HG02759 (cell line): Measurements from ENCODE around the gene ACKR2.
"Not testable (repeated sequence)": the region's sequence is repeated elsewhere in the genome, so short reads cannot be mapped to it uniquely, and the experiment has no call there.

Experiments used
- ATAC-seq: cut with Tn5 transposase; IDR thresholded peaks from one replicate; pipeline ENCODE4 v1.9.1; 2021; ENCODE audit warnings: mild to moderate bottlenecking, moderate library complexity; ENCODE audit not compliant: unreplicated experiment

Gene ACKR2

GRCh38 chr3:42855219-42855546 is 45.9 kb downstream of the ACKR2 start:
- no peak for ATAC-seq

- no peak for ATAC-seq
These were observed 46.5 kb downstream of the ACKR2 start for GRCh38 chr3:42855547-42856380.

DNA sequence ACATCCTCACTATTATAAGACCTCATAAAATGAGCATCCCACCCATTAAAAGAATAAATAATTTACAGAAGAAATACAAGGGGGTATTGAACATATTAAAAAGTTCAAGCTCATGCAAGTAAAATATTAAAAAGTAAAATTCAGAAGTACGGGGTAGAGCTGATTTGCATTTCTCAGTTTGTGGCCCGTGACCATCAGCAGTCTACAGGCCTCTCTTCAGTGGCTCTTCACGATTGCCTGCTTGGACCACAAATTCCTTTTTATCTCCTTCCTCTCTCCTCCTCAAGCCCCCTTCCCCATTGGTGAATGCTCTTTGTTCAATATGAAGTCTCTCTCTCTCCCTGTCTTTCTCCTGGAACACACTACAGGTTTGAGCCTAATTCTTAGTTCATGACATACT is 47.3 kb downstream of the ACKR2 start:
- ATAC-seq = no peak

DNA sequence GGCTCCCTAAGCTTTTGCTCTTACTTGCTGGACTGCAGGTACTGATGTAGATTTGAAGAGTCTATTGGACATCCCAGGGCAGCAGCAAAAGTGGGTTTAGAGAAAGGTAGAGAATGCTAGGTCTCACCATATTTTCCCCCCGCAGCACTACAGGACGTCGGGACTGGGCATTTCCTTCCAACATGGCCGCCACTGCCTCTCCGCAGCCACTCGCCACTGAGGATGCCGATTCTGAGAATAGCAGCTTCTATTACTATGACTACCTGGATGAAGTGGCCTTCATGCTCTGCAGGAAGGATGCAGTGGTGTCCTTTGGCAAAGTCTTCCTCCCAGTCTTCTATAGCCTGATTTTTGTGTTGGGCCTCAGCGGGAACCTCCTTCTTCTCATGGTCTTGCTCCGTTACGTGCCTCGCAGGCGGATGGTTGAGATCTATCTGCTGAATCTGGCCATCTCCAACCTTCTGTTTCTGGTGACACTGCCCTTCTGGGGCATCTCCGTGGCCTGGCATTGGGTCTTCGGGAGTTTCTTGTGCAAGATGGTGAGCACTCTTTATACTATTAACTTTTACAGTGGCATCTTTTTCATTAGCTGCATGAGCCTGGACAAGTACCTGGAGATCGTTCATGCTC is 55.2 kb downstream of the ACKR2 start:
- no peak for ATAC-seq

DNA sequence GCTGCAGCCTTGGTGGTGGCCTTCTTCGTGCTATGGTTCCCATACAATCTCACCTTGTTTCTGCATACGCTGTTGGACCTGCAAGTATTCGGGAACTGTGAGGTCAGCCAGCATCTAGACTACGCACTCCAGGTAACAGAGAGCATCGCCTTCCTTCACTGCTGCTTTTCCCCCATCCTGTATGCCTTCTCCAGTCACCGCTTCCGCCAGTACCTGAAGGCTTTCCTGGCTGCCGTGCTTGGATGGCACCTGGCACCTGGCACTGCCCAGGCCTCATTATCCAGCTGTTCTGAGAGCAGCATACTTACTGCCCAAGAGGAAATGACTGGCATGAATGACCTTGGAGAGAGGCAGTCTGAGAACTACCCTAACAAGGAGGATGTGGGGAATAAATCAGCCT is 56.0 kb downstream of the ACKR2 start:
- ATAC-seq = no peak

GRCh38 chr3:42867138-42867537 is 57.9 kb downstream of the ACKR2 start:
- ATAC-seq = no peak

DNA sequence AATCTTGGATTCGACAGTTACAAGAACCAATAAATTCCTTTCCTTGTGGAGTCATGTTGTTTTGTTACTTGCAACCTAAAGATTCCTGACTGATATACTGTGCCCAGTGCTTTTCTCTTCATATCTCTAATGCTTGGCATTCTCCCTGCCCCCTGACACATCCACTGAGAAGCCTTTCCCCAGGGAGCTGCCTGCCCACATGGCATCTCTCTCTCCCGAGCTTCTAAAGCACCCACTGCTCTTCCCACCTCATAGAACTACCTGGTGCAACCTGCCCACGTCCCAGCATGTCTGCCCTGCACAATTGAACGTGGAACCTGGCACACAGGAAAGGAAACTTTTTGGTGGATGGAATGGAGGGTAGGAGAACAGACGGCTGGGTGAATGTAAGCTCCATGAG is 59.6 kb downstream of the ACKR2 start:
- no peak for ATAC-seq

- ATAC-seq = no peak
These were observed 62.4 kb downstream of the ACKR2 start for GRCh38 chr3:42871592-42872196.

- no peak for ATAC-seq
These were observed 63.5 kb downstream of the ACKR2 start for GRCh38 chr3:42872718-42873117.

DNA sequence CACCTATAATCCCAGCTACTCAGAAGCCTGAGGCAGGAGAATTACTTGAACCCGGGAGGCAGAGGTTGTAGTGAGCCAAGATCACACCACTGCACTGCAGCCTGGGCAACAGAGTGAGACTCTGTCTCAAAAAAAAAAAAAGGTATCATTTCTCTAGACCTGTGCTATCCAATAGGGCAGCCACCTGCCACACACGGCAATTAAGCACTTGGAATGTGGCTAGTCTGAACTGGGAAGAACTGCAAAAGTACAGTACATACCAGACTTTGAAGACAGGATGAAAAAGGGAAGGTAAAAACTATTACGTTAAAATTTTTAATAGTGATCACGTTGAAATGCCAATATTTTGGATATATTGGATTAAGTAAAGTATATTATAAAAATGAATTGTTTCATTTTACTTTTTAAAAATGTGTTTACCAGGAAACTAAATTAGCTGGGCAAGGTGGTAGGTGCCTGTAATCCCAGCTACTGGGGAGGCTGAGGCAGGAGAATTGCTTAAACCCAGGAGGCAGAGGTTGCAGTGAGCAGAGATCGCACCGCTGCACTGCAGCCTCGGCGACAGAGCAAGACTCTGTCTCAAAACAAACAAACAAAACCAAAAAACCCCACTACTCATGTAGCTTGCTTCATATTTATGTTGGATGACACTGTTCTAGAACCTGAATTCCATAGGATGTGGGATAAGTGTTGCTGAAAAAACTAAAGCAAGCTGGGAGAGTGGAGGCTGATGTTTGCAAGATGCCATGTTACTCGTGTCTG is 64.2 kb downstream of the ACKR2 start:
- ATAC-seq = no peak

GRCh38 chr3:42874749-42875148 is 65.5 kb downstream of the ACKR2 start:
- ATAC-seq = no peak

GRCh38 chr3:42875325-42876151 is 66.3 kb downstream of the ACKR2 start, which contains the start of gene CYP8B1:
Gene CYP8B1, minus strand, starts transcription at chr3:42875879. Its CDS starts 63 bp downstream, at chr3:42875816.
- no peak for ATAC-seq

DNA sequence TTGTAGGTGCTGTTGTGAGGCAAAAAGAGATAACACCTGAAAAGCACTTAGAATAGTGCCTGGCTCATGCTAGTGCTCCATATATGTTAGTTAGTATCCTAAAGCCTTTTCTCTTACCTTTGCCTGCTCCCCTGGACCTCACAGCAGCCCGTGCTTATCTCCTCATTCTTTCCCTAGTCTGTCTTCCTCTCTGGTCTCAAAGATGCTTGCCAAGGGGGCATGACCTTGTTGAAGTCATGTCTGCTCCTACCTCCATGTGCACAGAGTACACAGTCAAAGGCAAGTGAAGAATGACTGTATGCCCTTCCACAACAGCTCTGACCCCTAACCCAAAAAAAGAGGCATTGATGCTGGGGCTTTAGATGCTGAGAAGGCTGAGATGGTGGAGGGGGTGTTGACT is 67.2 kb downstream of the ACKR2 start:
- ATAC-seq = no peak

GRCh38 chr3:42876940-42877720 is 67.9 kb downstream of the ACKR2 start:
- ATAC-seq = no peak

GRCh38 chr3:42877881-42878280 is 68.6 kb downstream of the ACKR2 start:
- no peak for ATAC-seq

DNA sequence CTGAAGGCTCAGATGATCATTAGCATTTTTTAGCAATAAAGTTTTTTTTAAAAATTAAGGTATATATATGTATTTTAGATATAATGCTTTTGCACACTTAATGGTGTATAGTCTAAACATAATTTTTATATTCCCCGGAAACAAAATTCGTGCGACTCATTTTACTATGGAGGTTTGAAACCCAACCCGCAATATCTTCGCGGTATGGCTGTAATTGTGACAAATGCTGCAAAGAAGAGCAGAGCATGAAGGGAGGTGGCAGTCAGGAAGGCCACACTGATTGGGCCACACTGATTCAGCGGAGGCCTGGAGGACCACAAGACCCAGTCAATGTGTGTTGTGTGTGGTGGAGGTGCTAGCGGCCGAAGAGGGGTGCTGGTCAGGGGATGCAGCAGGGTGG is 70.9 kb downstream of the ACKR2 start:
- no peak for ATAC-seq

DNA sequence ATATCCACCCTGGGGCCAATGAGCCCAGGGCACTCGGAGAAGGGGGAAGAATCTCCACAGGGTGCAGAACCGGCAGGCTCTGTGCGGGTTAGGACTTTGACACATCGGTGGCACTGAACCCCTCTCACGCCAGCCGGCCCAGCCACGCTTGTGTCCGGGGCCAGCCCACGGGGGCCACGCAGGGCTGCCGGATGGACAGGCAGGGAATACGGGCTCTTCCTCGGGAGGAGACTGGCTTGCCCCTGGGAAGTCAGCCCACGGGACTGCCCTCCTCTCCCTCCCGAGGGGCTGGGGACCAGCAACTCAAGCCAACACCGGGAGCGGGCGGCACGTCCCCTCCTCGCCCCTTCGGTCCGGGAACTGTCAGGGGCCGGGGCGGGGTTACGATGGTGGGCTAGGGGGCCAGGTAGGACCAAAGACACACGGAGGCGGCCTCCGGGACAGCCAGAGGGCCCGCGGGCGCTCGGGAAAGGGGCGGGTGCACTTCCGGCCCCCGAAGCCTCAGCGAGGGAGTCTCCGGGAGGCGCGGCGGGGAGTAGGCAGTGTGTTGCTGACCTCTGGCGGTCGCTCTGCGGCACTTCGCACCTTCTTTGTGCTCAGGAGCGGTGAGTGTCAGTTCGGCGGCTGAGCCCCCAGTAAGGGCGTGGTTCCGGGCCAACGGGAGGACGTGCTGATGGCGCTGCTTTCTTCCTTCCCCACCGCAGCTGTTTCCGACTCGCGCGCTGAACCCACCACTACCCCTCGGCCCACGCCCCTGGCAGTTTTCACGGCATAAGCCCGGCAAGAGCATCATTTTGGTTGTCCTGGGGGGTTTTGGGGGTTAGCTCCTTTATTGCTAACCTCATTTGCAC is 71.6 kb downstream of the ACKR2 start:
- peak; percentile 98 for ATAC-seq

GRCh38 chr3:42883251-42883930 is 74.1 kb downstream of the ACKR2 start:
- not testable (repeated sequence) for ATAC-seq
